GM15510 (cell line): ENCODE data around the gene C19orf73.

Experiments used
- POLR2A ChIP-seq: IDR thresholded peaks from 3 replicates; pipeline ENCODE4 v1.6.1; 2011; ENCODE audit warnings: borderline replicate concordance; ENCODE audit not compliant: insufficient read length; ENCODE audit errors: extremely low read depth

C19orf73 gene

DNA sequence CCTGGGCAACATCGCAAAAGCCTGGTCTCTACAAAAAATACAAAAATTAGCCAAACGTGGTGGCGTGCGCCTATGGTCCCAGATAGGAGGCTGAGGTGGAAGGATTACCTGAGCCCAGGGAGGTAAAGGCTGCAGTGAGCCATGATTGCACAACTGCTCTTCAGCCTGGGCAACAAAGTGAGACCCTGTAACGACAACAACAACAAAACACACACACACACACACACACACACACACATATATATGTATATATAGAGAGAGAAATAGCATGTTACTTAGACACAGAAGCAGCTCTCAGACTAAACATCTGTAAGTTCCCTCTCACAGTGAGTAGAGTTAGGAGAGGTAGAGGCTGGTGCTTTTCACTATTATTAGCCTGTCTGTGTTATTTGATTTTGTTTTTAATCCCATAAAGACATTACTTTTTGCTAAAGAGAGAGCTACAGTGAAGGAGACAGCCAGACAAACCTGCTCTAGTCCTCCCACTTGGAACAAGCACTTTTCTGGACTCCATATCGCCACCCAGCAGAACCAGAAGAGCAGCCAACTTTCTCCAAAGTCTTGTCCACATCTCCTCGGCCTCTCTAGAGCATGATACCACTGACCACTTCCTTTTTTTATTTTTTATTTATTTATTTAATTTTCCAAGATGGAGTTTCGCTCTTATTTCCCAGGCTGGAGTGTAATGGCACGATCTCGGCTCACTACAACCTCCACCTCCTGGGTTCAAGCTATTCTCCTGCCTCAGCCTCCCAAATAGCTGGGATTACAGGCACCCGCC is 7.5 kb downstream of the C19orf73 start:
- TF ChIP-seq POLR2A, result no peak

DNA sequence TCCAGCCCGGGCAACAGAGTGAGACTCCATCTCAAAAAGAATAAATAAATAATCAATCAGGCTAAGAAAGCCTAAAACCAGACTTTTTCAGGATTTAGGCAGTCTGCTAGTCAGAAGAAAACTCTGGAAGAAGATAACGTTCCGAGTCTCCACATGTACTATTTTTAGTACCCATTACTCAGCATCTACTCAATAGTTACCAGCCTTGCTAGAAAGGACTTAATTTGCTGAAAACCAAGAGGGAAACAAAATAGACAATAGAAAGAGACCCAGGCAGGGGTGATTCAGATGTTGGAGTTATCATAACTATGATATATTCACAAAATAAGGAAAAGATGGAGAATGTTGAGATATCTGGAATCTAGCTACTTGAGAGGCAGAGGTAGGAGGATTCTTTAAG is 8.4 kb downstream of the C19orf73 start:
- no peak for TF ChIP-seq POLR2A

DNA sequence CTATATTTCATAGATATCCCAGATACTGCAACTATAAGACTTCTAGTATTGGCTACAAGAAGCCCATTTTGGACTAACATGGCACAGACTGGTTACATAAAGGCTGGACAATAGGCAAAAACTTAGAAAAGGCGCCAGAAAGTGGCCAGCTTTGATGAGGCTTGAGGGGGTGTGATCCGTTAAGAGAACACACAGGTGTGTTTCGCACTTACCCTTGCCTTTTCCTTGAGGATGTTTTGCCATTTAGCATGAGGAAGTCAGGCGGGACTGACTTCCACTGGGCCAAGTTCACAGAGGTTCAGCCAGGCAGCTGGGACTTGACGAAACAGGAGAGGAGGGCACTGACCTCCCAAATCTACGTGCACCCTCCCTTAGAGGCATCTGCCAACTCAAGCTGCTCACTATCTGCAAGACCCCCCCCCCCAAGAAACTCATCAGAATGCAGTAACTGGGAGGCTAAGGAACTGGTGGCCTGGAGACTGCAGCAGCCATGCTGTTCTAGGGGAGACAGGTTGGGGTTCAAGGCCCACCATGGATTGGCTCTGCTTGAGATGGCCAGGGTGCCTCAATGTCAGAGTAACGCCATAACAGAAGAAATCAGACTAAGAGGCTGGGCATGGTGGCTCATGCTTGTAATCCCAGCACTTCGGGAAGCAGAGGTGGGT is 9.2 kb downstream of the C19orf73 start:
- TF ChIP-seq POLR2A, result no peak

DNA sequence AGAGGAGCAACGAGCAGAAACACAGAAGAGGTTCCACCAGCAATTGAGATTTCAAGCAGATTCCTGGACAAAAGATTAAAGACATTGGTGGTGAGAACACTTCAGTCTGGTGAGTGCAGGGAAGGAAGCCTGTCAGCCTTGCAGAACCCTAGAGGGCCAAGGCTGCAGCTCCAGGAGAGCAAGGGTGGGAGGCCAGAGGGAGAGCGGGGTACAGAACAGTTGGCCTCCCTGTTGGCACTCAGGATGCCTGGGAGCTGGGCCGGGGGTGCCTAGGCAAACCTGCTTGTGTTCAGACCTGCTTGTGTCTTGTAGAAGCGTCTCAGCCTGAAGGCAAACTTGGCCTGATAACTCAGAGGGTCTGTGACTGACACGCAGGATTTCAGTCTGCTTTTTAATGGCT is 9.9 kb downstream of the C19orf73 start:
- TF ChIP-seq POLR2A, result peak; percentile 18

GRCh38 chr19:49107625-49108459 is 11.1 kb downstream of the C19orf73 start:
- TF ChIP-seq POLR2A, result no peak

DNA sequence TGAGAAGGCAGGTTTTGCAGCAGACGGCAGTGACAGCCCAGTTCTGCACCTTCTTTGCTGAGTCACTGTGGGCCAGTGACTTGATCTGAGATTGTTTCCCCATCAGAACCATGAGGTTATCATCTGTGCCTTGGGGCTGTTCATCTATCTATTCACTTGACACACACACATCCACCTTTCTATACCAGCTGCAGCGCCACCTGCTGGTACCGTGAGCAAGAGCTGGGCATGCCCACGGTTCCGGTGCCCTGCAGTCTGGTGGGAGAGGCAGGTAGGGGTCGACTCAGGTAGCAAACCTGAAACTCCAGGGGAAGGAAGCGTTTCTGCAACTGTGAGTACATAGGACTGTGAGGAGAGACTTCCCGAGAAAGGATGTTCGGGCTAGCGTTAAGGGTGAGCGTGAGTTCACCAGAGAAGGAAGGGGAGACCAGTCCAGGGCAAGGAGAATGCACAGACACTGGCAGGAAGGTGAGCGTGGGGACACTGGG is 12.3 kb downstream of the C19orf73 start:
- no peak for TF ChIP-seq POLR2A

DNA sequence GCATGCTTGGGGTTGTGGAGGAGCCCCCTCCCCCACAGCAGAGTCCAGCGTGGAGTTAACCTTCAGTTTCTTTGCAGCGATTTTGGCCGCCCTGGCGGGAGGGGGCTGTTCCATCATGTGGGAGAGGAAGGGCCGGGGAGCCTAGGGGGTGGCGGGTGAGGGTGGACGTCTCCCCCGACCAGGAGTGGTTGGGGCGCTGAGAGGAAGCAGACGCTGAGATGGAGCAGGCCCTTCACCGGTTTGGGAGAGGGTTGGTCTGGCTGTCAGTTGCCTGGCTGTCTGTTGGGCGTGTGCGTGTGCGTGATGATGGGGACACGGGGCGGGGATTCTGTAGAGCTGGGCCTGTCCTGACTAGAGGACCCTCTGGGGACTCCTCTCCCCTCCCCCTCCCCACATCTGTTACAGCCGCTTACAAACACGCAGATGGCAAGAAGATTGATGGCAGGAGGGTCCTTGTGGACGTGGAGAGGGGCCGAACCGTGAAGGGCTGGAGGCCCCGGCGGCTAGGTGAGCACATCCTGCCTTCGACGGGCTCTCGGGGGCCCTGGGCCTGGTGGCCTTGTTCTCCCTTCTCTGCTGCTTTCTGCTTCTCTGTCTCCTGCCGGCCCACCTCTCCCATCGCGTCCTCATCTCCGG is 14.6 kb downstream of the C19orf73 start:
- TF ChIP-seq POLR2A, result no peak

DNA sequence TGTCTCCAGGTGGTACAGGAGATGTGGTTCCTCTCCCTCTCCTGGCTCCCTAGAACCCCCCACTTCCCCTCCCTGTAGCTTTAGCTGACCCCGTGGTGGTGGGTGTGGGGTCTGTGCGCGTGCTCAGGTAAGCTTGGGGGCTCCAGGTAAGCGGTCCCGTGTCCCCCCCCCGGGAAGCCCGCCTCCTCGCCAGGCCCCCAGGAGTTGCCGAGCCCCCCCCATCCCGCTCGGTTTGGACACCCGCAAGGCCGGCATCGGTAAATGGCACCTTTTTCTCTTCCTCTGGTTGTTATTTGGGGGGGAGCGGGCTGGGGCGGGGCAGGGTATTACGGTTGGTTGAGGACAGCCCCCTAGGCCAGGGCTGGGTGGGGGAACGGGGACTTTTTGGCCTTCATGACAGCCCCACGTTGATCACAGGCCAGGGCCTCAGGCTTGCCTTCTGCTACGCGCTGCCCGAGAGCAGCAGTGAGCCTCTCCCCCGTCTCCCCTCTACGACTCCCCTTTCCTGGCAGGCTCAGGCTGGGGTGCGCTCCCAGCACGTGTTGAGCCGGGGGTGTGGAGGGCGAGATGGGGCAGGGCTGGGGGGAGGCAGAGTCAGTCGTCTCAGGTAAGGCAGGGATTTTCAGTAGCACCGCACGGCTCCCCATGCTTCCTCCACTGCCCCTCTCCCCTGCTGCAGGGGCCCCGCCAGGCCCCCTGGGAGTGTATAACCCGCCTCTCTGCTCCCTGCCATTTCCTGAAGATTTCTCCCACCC is 15.4 kb downstream of the C19orf73 start:
- TF ChIP-seq POLR2A, result no peak

- TF ChIP-seq POLR2A, result no peak
Measured at GRCh38 chr19:49102303-49102702, 16.6 kb downstream of the C19orf73 start.

GRCh38 chr19:49101160-49101559 is 17.8 kb downstream of the C19orf73 start:
- no peak for TF ChIP-seq POLR2A

GRCh38 chr19:49098795-49099194 is 20.1 kb downstream of the C19orf73 start:
- TF ChIP-seq POLR2A, result no peak

GRCh38 chr19:49097453-49098288 is 21.3 kb downstream of the C19orf73 start:
- no peak for TF ChIP-seq POLR2A
